ENCODE measurements around the gene FAM234B.

- TF ChIP-seq CTCF (IDR thresholded peaks at IDR 0.05) (peak in 1 of 5 experiments; percentile 10), POLR2A (IDR thresholded peaks at IDR 0.05) (peak; percentile 55), POLR2AphosphoS5 (IDR thresholded peaks at IDR 0.05) (peak; percentile 58 to 80 (median 63)), EP300 (IDR thresholded peaks at IDR 0.05; ENCODE audit: low read depth) (peak; percentile 80)
Observed at GRCh38 chr12:13100882-13101769, 56.9 kb downstream of the FAM234B start.
